Mesendoderm (in vitro differentiated cells): Measurements from ENCODE around the gene KAZN.

Experiments used
- DNase-seq: peaks from one replicate; pipeline ENCODE4 v3.0.0; 2013
- H2AK5ac ChIP-seq: 2 replicates; pipeline ENCODE4 v1.6.1; 2013; ENCODE audit warnings: low read length, inconsistent platforms
- H2BK120ac ChIP-seq: 2 replicates; pipeline ENCODE4 v1.6.1; 2013; ENCODE audit warnings: low read depth, mild to moderate bottlenecking, low read length, moderate library complexity, mixed read lengths
- H2BK15ac ChIP-seq: replicated peaks from 2 replicates; pipeline ENCODE4 v1.6.1; 2013; ENCODE audit warnings: low read depth, mild to moderate bottlenecking, moderate library complexity
- H2BK5ac ChIP-seq: 2 replicates; pipeline ENCODE4 v1.6.1; 2013; ENCODE audit warnings: low read length, inconsistent platforms
- H3K18ac ChIP-seq: 2 replicates; pipeline ENCODE4 v1.6.1; 2013; ENCODE audit warnings: mild to moderate bottlenecking, low read length, mixed read lengths
- H3K23ac ChIP-seq: one replicate; pipeline ENCODE4 v1.6.1; 2013; ENCODE audit warnings: low read length
- H3K27ac ChIP-seq: 2 replicates; pipeline ENCODE4 v1.5.1; 2013; ENCODE audit warnings: low read depth, mild to moderate bottlenecking, inconsistent platforms, low read length, moderate library complexity
- H3K27me3 ChIP-seq: 2 replicates; pipeline ENCODE4 v1.6.1; 2013; ENCODE audit warnings: low read length, control low read depth, mild to moderate bottlenecking, inconsistent platforms; ENCODE audit not compliant: insufficient read depth, poor library complexity
- H3K36me3 ChIP-seq: 2 replicates; pipeline ENCODE4 v1.6.1; 2013; ENCODE audit warnings: low read length, inconsistent platforms; ENCODE audit not compliant: control insufficient read depth, insufficient read depth
- H3K4ac ChIP-seq: one replicate; pipeline ENCODE4 v1.6.1; 2013; ENCODE audit warnings: low read depth, mild to moderate bottlenecking, low read length, moderate library complexity
- H3K4me1 ChIP-seq: 2 replicates; pipeline ENCODE4 v1.6.1; 2013; ENCODE audit warnings: low read depth, low read length, inconsistent platforms; ENCODE audit not compliant: control insufficient read depth
- H3K4me2 ChIP-seq: 2 replicates; pipeline ENCODE4 v1.6.1; 2013; ENCODE audit warnings: low read length
- H3K4me3 ChIP-seq: 2 replicates; pipeline ENCODE4 v1.5.1; 2013; ENCODE audit warnings: mild to moderate bottlenecking, low read length
- H3K56ac ChIP-seq: one replicate; pipeline ENCODE4 v1.6.1; 2013; ENCODE audit warnings: low read length
- H3K79me1 ChIP-seq: 2 replicates; pipeline ENCODE4 v1.6.1; 2013; ENCODE audit warnings: low read length, inconsistent platforms
- H3K79me2 ChIP-seq: 2 replicates; pipeline ENCODE4 v1.6.1; 2013; ENCODE audit warnings: mild to moderate bottlenecking, low read length; ENCODE audit not compliant: control insufficient read depth, insufficient read depth
- H3K9ac ChIP-seq: 2 replicates; pipeline ENCODE4 v1.6.1; 2013; ENCODE audit warnings: low read length, inconsistent platforms
- H4K5ac ChIP-seq: one replicate; pipeline ENCODE4 v1.6.1; 2013; ENCODE audit warnings: low read length
- H4K8ac ChIP-seq: one replicate; pipeline ENCODE4 v1.6.1; 2013; ENCODE audit warnings: low read depth, mild to moderate bottlenecking, control low read depth, low read length, moderate library complexity
- WGBS: extraction: QIAGEN DNeasy Blood & Tissue Kit; methylation state at CpG from one replicate; pipeline ENCODE4 v1.1.7; 2013; ENCODE audit warnings: low lambda C conversion rate, missing lambda C conversion rate; ENCODE audit not compliant: insufficient coverage; ENCODE audit errors: extremely low coverage; 5-methylcytosine and 5-hydroxymethylcytosine counted together

Gene KAZN

GRCh38 chr1:14954210-14954609, 355.7 kb downstream of the KAZN start:
- Histone ChIP-seq H3K36me3 (no peaks in the 10 kb centered on the region), H3K4me1 (peaks cover 7% of the 10 kb centered on the region), H3K56ac (no peak overlapping the region), H2BK120ac (no peak overlapping the region), H3K4me3 (no peak overlapping the region), H3K9ac (no peak overlapping the region), H4K8ac (no peak overlapping the region), H3K4me2 (no peak overlapping the region), H2AK5ac (no peak overlapping the region), H3K23ac (no peak overlapping the region), H2BK5ac (no peak overlapping the region), H3K79me2 (no peaks in the 10 kb centered on the region), H3K27me3 (no peaks in the 10 kb centered on the region), H2BK15ac (no peak overlapping the region), H3K18ac (no peak overlapping the region), H4K5ac (no peak overlapping the region), H3K4ac (no peak overlapping the region), H3K27ac (no peak overlapping the region), H3K79me1 (peaks cover 13% of the 10 kb centered on the region)
- no peak for DNase-seq
- no CpG with 5 or more reads among the region's 6 CpGs for WGBS

- Histone ChIP-seq H3K4me3 (no peak overlapping the region), H3K79me1 (peaks cover 13% of the 10 kb centered on the region), H3K4me1 (peaks cover 4% of the 10 kb centered on the region), H3K56ac (no peak overlapping the region), H3K36me3 (no peaks in the 10 kb centered on the region), H3K18ac (no peak overlapping the region), H3K4ac (no peak overlapping the region), H3K79me2 (no peaks in the 10 kb centered on the region), H2BK120ac (no peak overlapping the region), H2BK15ac (no peak overlapping the region), H3K27ac (no peak overlapping the region), H4K8ac (no peak overlapping the region), H2AK5ac (no peak overlapping the region), H3K4me2 (no peak overlapping the region), H3K27me3 (no peaks in the 10 kb centered on the region), H3K9ac (no peak overlapping the region), H2BK5ac (no peak overlapping the region), H4K5ac (no peak overlapping the region), H3K23ac (no peak overlapping the region)
- WGBS, result no CpG with 5 or more reads among the region's 10 CpGs
- DNase-seq, result no peak
These were observed 356.4 kb downstream of the KAZN start for GRCh38 chr1:14954930-14955329.

GRCh38 chr1:14955402-14955801, 356.9 kb downstream of the KAZN start:
- no peak overlapping the region for H3K4me3 ChIP-seq
- no peak overlapping the region for H3K23ac ChIP-seq
- no CpG with 5 or more reads among the region's 5 CpGs for WGBS
- no peak overlapping the region for H3K56ac ChIP-seq
- no peak overlapping the region for H3K9ac ChIP-seq
- no peak overlapping the region for H3K27ac ChIP-seq
- peaks cover under 1% of the 10 kb centered on the region for H3K4me1 ChIP-seq
- no peak overlapping the region for H2BK15ac ChIP-seq
- no peak overlapping the region for H2AK5ac ChIP-seq
- no peak overlapping the region for H4K8ac ChIP-seq
- no peaks in the 10 kb centered on the region for H3K27me3 ChIP-seq
- H3K36me3 ChIP-seq, result no peaks in the 10 kb centered on the region
- no peak for DNase-seq
- H3K79me1 ChIP-seq, result peaks cover 10% of the 10 kb centered on the region
- H3K4me2 ChIP-seq, result no peak overlapping the region
- no peak overlapping the region for H2BK5ac ChIP-seq
- H2BK120ac ChIP-seq, result no peak overlapping the region
- no peaks in the 10 kb centered on the region for H3K79me2 ChIP-seq
- H3K18ac ChIP-seq, result no peak overlapping the region
- H4K5ac ChIP-seq, result no peak overlapping the region
- no peak overlapping the region for H3K4ac ChIP-seq

- H3K4me3 ChIP-seq, result no peak overlapping the region
- no peak overlapping the region for H2BK5ac ChIP-seq
- H2BK15ac ChIP-seq, result no peak overlapping the region
- H3K27me3 ChIP-seq, result no peaks in the 10 kb centered on the region
- no peak for DNase-seq
- H3K36me3 ChIP-seq, result no peaks in the 10 kb centered on the region
- H3K18ac ChIP-seq, result no peak overlapping the region
- H4K8ac ChIP-seq, result no peak overlapping the region
- no peak overlapping the region for H3K9ac ChIP-seq
- no peaks in the 10 kb centered on the region for H3K4me1 ChIP-seq
- H2AK5ac ChIP-seq, result no peak overlapping the region
- H3K27ac ChIP-seq, result no peak overlapping the region
- H2BK120ac ChIP-seq, result no peak overlapping the region
- peaks cover 10% of the 10 kb centered on the region for H3K79me1 ChIP-seq
- WGBS, result no CpG with 5 or more reads among the region's 4 CpGs
- H3K4me2 ChIP-seq, result no peak overlapping the region
- H3K23ac ChIP-seq, result no peak overlapping the region
- H3K79me2 ChIP-seq, result no peaks in the 10 kb centered on the region
- H4K5ac ChIP-seq, result no peak overlapping the region
- no peak overlapping the region for H3K4ac ChIP-seq
- H3K56ac ChIP-seq, result no peak overlapping the region
These were observed 357.5 kb downstream of the KAZN start for GRCh38 chr1:14955976-14956375.

- no peak for DNase-seq
- Histone ChIP-seq H3K27me3 (no peaks in the 10 kb centered on the region), H3K56ac (no peak overlapping the region), H3K18ac (no peak overlapping the region), H2BK120ac (no peak overlapping the region), H2AK5ac (no peak overlapping the region), H2BK5ac (no peak overlapping the region), H2BK15ac (no peak overlapping the region), H3K23ac (no peak overlapping the region), H3K79me1 (peaks cover 10% of the 10 kb centered on the region), H3K4me2 (no peak overlapping the region), H3K9ac (no peak overlapping the region), H4K8ac (no peak overlapping the region), H3K4me3 (no peak overlapping the region), H4K5ac (no peak overlapping the region), H3K4ac (no peak overlapping the region), H3K4me1 (no peaks in the 10 kb centered on the region), H3K27ac (no peak overlapping the region), H3K79me2 (no peaks in the 10 kb centered on the region), H3K36me3 (no peaks in the 10 kb centered on the region)
- no CpG with 5 or more reads among the region's 11 CpGs for WGBS
These were observed 358.2 kb downstream of the KAZN start for GRCh38 chr1:14956579-14957195.
